ENCODE data around the gene AHSG.

- TF ChIP-seq CTCF (IDR thresholded peaks at IDR 0.05; ENCODE audit: low read depth, low read length) (no peak), MYC (IDR thresholded peaks at IDR 0.05; ENCODE audit: low read depth, low read length) (no peak), POLR2A (IDR thresholded peaks at IDR 0.05; ENCODE audit: extremely low read depth, insufficient read length) (no peak), MAX (IDR thresholded peaks at IDR 0.05; ENCODE audit: low read depth, low read length) (no peak)
Observed at GRCh38 chr3:186599142-186599784, 13.6 kb upstream of the AHSG start.

Measured in NB4 (cell line).